ENCODE measurements around the gene GYG2. TPM values are rescaled to one million over a fixed set of nuclear protein-coding genes. Genes with fewer than 3 reads are reported as not detected.
A peak's percentile ranks its signal among the peaks of the same experiment; 100 is the strongest.
"Not testable (repeated sequence)": the region's sequence is repeated elsewhere in the genome, so short reads cannot be mapped to it uniquely, and the experiment has no call there.

The GYG2 gene
- total RNA-seq, 2 donors from 2014 or later: not detected

DNA sequence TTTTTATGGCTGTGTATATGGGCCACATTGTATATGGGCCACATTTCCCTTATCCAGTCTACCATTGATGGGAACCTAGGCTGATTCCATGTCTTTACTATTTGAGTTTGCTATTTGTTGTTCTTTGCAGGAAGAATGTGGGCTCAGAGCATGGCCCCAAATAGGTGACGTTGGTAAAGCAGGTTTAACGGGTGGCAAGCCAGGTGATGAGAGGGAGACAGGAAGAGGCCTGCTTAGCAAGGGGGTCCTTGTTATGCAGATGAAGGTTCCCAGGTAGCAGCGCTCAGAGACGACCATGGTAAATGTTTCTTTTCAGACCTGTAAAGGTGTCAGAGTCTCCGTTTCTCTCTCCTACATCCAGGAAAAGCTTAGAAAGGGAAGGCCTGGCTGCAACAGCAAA lies 28.8 kb upstream of the GYG2 start:
- H3K36me3 Mint-ChIP-seq (ENCODE audit: insufficient read depth in 2 of 2); ATAC-seq (replicated peaks in 1 of 2); H3K9me3 Mint-ChIP-seq; H3K27ac Mint-ChIP-seq; H3K4me3 Mint-ChIP-seq; DNase-seq; H3K27me3 Mint-ChIP-seq (ENCODE audit: low read depth); H3K4me1 Mint-ChIP-seq (ENCODE audit: low read depth): not testable (repeated sequence)

DNA sequence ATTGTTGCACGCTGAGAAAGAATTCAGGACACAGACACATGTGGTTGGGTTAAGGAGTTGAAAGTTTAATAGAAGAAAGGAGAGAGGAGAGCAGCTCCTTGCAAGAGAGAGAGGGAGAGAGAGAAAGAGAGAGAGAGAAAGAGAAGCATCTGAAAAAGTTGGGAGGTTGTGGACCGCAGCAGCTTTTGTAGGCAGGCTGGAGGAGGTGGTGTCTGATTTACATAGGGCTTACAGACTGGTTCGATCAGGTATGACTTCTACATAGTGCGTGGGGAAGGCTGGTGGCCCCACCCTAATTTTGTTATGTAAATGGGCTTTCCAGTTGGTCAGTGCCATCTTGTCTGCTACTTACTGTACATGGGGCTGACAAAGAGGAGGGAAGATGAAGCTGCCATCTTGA lies 27.5 kb upstream of the GYG2 start:
- Mint-ChIP-seq H3K9me3 (no peaks in the 10 kb centered on the region), H3K27me3 (ENCODE audit: low read depth) (no peaks in the 10 kb centered on the region), H3K36me3 (ENCODE audit: insufficient read depth in 2 of 2) (no peaks in the 10 kb centered on the region), H3K4me1 (ENCODE audit: low read depth) (no peaks in the 10 kb centered on the region), H3K4me3 (no peak overlapping the region), H3K27ac (no peak overlapping the region)
- no peak for DNase-seq
- no peak for ATAC-seq (replicated peaks in 1 of 2)

DNA sequence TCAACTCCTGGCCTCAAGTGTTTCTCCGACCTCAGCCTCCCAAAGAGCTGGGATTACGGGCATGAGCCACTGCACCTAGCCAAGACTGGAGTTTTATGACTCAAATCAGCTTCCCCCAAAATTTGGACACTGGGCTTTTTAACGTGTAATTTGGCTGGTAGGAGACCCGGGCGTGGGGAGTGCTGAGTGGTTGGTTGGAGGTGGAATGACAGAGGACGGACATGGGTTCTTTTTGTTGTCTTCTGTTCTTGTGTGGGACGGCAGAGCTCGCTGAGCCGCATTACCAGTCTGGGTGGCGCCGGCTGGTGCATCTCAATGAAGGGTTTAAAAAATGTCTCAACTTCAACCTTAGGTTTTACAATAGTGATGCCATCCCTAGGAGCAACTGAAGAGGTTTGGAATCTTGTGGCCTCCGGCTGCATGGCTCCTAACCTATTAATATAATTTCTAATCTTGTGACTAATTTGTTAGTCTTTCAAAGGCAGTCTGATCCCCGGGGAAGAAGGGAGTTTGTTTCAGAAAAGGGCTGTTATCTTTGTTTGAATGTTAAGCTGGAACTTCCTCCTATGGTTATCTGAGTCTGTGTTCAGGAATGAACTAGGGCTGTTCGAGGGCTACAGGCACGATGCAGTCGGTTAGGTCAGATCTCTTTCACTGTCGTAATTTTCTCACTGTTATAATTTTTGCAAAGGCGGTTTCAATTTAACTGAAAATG lies 26.2 kb upstream of the GYG2 start:
- not testable (repeated sequence) for H3K4me3 Mint-ChIP-seq; H3K36me3 Mint-ChIP-seq (ENCODE audit: insufficient read depth in 2 of 2)

DNA sequence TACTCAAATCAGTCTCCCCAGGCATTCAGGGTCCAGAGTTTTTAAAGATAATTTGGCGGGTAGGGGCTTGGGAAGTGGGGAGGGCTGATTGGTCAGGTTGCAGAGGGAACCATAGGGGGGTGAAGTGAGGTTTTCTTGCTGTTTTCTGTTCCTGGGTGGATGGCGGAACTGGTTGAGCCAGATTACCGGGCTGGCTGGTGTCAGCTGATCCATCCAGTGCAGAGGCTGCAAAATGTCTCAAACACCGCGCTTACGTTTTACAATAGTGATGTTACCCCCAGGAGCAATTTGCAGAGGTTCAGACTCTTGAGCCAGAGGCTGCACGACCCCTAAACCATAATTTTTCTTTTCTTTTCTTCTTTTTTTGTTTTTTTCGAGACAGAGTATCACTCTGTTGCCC lies 25.2 kb upstream of the GYG2 start:
- not testable (repeated sequence) for H3K9me3 Mint-ChIP-seq; ATAC-seq (replicated peaks in 1 of 2); H3K36me3 Mint-ChIP-seq (ENCODE audit: insufficient read depth in 2 of 2); H3K27ac Mint-ChIP-seq; H3K4me3 Mint-ChIP-seq; DNase-seq; H3K27me3 Mint-ChIP-seq (ENCODE audit: low read depth); H3K4me1 Mint-ChIP-seq (ENCODE audit: low read depth)

More for the DNA sequence above, 26.2 kb upstream of the GYG2 start:
- not testable (repeated sequence) for DNase-seq; H3K27me3 Mint-ChIP-seq (ENCODE audit: low read depth); ATAC-seq (replicated peaks in 1 of 2); H3K9me3 Mint-ChIP-seq; H3K27ac Mint-ChIP-seq; H3K4me1 Mint-ChIP-seq (ENCODE audit: low read depth)

DNA sequence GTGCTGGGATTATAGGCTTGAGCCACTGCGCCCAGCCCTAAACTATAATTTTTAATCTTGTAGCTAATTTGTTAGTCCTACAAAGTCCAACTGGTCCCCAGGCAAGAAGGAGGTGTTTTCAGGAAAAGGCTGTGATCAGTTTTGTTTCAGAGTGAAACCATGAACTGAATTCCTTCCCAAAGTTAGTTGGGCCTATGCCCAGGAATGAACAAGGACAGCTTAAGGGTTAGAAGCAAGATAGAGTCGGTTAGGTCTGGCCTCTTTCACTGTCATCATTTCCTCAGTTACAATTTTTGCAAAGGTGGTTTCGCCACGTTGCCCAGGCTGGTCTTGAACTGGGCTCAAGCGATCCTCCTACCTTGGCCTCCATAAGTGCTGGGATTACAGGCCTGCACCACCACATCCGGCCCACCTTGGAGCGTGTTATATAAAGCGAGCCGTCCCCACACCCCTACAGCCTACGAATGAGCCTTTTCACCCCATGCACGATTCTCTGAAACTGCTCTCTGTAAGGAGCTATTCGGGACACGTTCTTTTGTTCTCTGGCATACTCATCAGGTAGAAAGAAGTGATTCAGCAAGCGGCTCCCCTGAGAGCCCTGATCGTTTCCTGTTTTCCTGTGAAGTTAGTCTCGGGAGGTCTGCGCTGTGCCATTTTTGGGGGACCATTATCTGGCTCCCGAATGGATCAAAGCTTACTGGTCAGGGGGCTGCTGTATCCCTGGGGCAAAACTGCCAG lies 24.5 kb upstream of the GYG2 start:
- not testable (repeated sequence) for H3K36me3 Mint-ChIP-seq (ENCODE audit: insufficient read depth in 2 of 2); H3K4me1 Mint-ChIP-seq (ENCODE audit: low read depth); ATAC-seq (replicated peaks in 1 of 2); H3K9me3 Mint-ChIP-seq; H3K4me3 Mint-ChIP-seq; DNase-seq; H3K27ac Mint-ChIP-seq; H3K27me3 Mint-ChIP-seq (ENCODE audit: low read depth)

DNA sequence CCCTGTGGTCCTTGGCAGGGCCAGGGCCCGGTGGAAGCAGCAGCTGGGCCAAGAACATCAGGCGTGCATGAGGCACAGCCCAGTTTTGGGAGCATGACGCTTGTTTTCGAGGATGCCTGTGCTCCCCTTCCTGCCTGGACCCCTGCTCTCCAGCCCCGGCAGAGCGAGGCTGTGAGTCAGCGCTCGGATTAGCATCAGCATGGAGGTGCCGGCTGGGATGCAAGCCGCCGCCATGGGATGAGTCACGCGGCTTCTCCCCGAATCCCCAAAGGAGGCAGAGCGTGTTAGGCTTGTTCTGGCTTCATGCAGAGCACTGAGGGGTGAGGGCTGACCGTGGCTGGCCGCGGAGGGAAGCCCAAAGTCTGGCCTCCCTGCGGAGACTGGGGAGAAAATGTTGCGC lies 23.9 kb upstream of the GYG2 start:
- not testable (repeated sequence) for H3K36me3 Mint-ChIP-seq (ENCODE audit: insufficient read depth in 2 of 2); H3K4me3 Mint-ChIP-seq; ATAC-seq (replicated peaks in 1 of 2); H3K27ac Mint-ChIP-seq; H3K9me3 Mint-ChIP-seq; H3K4me1 Mint-ChIP-seq (ENCODE audit: low read depth); DNase-seq
- H3K27me3 Mint-ChIP-seq (ENCODE audit: low read depth): peaks cover 12% of the 10 kb centered on the region

DNA sequence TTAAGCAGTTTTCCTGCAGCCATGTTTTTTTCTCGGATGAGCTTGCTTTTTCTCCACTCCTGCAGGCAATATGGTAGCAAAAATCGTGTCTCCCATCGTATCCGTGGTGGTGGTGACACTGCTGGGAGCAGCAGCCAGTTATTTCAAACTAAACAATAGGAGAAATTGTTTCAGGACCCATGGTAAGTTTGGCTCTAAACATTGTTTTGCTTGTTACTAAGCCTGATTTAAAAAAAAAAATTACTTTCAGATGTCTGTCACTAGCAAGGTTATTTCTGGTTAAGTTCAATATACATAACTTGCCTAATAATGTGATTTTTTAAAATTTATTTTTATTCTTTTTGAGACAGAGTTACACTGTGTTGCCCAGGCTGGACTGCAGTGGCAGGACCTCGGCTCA lies 17.5 kb upstream of the GYG2 start:
- H3K36me3 Mint-ChIP-seq (ENCODE audit: insufficient read depth in 2 of 2): peaks cover 0 to 2% of the 10 kb centered on the region in 2 donors
- DNase-seq: no peak
- no peak overlapping the region for H3K4me3 Mint-ChIP-seq
- H3K27me3 Mint-ChIP-seq (ENCODE audit: low read depth): peaks cover 27% of the 10 kb centered on the region
- H3K27ac Mint-ChIP-seq: no peak overlapping the region
- no peaks in the 10 kb centered on the region for H3K9me3 Mint-ChIP-seq
- ATAC-seq (replicated peaks in 1 of 2): no peak
- peaks cover 10% of the 10 kb centered on the region for H3K4me1 Mint-ChIP-seq (ENCODE audit: low read depth)

DNA sequence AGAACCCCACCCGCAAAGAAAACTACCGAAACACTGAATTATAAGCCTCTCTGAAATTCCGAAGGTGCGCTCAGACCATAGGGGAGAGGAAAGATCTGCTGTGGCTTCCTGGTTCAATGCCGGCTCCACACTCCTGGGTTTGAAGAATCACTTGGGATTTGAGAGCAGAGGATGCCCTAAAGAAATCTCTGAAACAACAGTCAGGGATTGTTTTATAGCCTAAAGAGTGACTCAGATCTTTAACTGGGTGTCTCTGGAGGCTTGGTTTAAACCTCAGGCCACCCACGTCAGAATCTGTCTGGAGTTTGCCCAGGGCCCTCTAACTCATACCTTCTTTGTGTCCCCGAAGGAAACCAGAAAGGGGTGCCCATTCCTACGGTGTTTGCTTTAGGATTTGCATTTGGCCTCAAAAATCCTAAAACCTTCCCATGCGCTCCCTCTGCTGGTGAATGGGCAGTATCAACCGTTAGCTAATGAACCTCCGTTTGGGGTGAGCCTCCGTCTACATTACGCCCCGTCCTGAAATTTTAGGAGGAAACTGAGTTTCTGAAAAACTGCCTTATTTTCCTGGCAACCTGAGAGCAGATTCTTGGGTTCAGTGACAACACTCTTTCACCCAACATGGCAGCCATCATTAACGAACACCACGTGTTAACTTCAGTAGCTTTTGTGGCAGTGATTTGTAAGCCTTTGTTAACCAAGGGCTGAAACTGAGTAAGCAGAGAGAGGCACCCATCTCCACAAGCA lies 16.4 kb upstream of the GYG2 start:
- H3K9me3 Mint-ChIP-seq; H3K36me3 Mint-ChIP-seq (ENCODE audit: insufficient read depth in 2 of 2): not testable (repeated sequence)
- ATAC-seq (replicated peaks in 1 of 2) (peak; percentile 49 to 70), DNase-seq (peak; percentile 26 to 44)
- H3K4me3 Mint-ChIP-seq: peak overlapping the region; percentile 60 to 74
- peaks cover 10% of the 10 kb centered on the region for H3K4me1 Mint-ChIP-seq (ENCODE audit: low read depth)
- peaks cover 27% of the 10 kb centered on the region for H3K27me3 Mint-ChIP-seq (ENCODE audit: low read depth)
- peak overlapping the region; percentile 16 for H3K27ac Mint-ChIP-seq

DNA sequence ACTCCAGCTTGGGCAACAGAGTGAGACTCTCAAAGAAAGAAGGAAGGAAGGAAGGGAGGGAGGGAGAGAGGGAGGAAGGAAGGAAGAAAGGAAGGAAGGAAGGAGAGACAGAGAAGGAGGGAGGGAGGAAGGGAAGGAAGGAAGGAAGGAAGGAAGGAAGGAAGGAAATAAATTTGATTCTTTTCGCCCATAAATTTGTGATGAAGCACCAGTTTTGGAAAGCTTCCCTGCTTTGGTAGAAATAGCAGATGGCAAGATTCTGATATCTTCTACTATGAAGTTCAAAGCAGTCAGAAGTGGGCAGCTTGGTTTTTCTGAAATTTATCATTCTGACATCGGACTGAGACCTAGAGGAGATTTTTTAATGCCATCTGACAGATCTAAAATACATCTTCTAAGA lies 11.7 kb upstream of the GYG2 start:
- H3K9me3 Mint-ChIP-seq: no peaks in the 10 kb centered on the region
- no peak for ATAC-seq (replicated peaks in 1 of 2)
- no peak overlapping the region for H3K4me3 Mint-ChIP-seq
- no peak overlapping the region for H3K27ac Mint-ChIP-seq
- H3K27me3 Mint-ChIP-seq (ENCODE audit: low read depth): peaks cover 15% of the 10 kb centered on the region
- no peak for DNase-seq
- no peaks in the 10 kb centered on the region for H3K36me3 Mint-ChIP-seq (ENCODE audit: insufficient read depth in 2 of 2)
- peaks cover 6% of the 10 kb centered on the region for H3K4me1 Mint-ChIP-seq (ENCODE audit: low read depth)

DNA sequence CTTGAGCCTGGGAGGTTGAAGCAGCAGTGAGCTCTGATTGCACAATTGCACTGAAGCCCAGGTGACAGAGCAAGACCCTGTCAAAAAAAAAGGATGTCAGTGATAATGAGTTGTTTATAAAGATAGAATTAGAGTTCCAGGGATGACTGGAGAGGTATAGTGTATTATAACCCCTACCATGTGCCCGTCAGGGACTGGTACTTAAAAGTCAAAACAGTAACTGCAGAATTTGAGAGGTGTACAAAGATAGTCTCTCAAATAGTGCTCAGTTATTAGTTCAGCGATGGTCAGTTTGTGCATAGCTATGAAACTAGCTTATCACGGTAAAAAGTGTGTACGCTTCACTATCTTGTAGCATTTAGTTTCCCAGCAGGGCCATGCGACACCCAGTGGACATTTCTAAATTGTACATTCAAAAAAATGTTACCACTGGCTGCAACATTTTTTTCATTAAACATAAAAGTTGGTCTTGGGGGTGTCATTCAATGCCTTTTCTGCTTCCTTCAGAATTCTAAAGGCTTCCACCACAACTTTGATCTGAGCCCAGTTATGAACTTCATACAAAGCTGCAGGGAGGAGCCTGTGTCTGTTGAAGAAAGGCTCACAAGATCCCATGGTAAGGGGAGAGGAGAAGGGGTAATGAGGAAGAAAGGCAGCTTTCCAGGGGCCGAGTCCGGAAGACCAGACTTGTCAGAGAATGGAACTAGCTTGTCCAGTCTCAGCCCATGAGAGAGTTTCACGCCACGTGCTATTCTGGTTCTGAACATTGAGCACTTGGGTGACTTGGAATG lies 9.2 kb upstream of the GYG2 start:
- DNase-seq (peak in 1 of 2 donors; percentile 4), ATAC-seq (replicated peaks in 1 of 2) (no peak)
- no peak overlapping the region for H3K4me3 Mint-ChIP-seq
- no peaks in the 10 kb centered on the region for H3K36me3 Mint-ChIP-seq (ENCODE audit: insufficient read depth in 2 of 2)
- no peak overlapping the region for H3K27ac Mint-ChIP-seq
- no peaks in the 10 kb centered on the region for H3K9me3 Mint-ChIP-seq
- peaks cover 8% of the 10 kb centered on the region for H3K27me3 Mint-ChIP-seq (ENCODE audit: low read depth)
- no peaks in the 10 kb centered on the region for H3K4me1 Mint-ChIP-seq (ENCODE audit: low read depth)

DNA sequence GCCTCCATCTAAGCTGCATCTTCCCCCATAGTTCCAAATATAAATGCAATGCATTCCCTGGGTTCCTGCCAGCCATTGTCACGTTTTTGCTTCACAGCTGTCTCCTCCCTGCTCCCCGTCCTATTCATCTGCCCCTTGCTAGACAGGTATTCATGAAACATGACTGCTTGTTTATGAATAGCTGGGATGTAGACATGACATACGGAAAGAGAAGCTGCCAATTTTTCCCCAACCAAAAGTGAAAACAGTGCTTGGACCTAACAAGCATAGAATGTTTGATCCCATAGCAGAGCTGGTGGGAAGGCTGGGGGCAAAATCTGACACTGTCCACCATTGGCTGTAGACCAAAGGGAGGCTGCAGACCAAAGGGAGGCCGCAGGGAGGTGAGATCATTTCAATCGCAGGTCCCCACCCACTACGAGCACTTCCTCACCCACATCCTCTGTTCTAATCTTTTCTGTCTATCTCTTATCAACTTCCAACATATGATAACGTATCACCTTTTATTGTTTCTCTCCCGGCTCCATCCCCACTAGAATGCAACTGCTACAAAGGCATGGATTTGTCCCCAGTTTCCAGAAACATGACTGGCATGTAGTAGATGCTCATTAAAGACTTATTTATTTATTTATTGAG lies 8.5 kb upstream of the GYG2 start:
- Mint-ChIP-seq H3K4me3 (no peak overlapping the region), H3K9me3 (no peaks in the 10 kb centered on the region), H3K27me3 (ENCODE audit: low read depth) (peaks cover under 1% of the 10 kb centered on the region), H3K36me3 (ENCODE audit: insufficient read depth in 2 of 2) (no peaks in the 10 kb centered on the region), H3K4me1 (ENCODE audit: low read depth) (no peaks in the 10 kb centered on the region), H3K27ac (no peak overlapping the region)
- no peak for DNase-seq
- ATAC-seq (replicated peaks in 1 of 2): no peak

DNA sequence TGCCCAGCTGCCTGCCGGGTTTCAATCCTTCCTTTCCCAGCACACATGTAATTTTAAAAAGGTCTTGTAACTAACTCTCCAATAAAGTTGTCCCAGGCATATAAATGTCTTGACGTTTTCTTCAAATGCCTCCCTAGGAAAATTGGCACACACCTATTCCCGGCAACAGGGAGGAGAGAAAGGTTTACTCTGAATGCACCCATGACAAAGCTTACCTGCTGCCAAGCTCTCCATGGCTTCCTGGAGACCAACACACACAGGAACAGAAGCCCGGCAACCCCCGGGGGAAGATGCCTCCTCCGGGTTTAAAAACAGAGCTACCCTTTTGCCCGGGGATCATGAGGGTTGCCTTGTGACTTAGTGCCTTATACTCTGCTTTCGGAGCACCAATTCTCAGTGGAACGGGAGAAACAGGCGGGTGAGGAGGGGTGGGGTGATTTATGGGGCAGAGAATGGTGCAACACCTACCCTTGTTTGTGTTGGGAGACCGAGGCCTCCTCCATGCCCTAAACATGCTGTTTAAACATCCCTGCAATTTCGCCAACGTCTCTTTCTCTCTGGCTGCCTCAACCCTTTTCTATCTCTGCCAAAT lies 4.8 kb upstream of the GYG2 start:
- no peaks in the 10 kb centered on the region for H3K9me3 Mint-ChIP-seq
- H3K27ac Mint-ChIP-seq: no peak overlapping the region
- DNase-seq (no peak), ATAC-seq (replicated peaks in 1 of 2) (no peak)
- no peaks in the 10 kb centered on the region for H3K27me3 Mint-ChIP-seq (ENCODE audit: low read depth)
- no peak overlapping the region for H3K4me3 Mint-ChIP-seq
- H3K36me3 Mint-ChIP-seq (ENCODE audit: insufficient read depth in 2 of 2): no peaks in the 10 kb centered on the region
- no peaks in the 10 kb centered on the region for H3K4me1 Mint-ChIP-seq (ENCODE audit: low read depth)
